ENCODE data around the gene SOX5.

Gene SOX5

GRCh38 chr12:23671881-23672280 lies 277.6 kb downstream of the SOX5 start:
- DNase-seq = peak; percentile 71

- DNase-seq = no peak
Observed at GRCh38 chr12:23670684-23671083, 278.8 kb downstream of the SOX5 start.

DNA sequence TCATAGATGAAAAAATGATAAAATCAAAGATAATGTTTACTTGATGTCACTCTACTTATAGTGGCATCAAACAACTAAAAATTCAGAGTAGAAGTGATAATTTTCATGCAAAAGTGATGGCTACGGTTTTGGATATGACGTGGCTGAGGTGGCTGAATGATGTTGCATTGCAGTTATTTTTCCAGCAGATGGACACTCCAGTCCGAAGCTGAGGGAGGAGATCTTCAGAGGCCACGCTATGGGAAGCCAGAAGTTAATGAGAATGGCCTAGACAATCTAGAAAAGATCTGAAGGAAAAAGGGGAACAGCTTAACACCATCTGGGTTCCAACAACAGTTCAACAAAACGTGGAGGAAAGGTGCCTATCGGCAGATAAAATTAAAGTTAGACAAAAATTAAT lies 279.8 kb downstream of the SOX5 start:
- no peak for DNase-seq

DNA sequence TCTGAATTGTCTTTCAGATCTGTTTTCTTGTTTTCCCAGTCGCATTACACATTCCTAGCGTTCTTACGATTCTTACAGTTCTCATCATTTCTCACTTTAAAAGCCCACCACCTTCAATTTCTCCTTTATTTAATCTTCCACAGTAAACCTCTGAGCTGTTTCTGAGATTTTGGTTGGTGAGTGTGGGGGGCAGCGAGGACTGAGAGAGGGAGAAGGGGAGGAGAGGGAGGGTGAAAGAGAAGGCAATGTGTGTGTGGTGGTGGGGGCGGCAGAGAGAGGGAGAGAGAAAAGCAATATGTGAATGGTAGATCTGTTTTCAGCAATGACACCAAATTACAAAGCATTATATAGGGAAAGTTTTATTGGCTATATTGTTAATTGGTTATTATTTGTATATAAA lies 282.6 kb downstream of the SOX5 start:
- no peak for DNase-seq

GRCh38 chr12:23662966-23663365 lies 286.5 kb downstream of the SOX5 start:
- DNase-seq = no peak

GRCh38 chr12:23659131-23659530 lies 290.3 kb downstream of the SOX5 start:
- DNase-seq = no peak

- DNase-seq = no peak
Observed at GRCh38 chr12:23657598-23657997, 291.9 kb downstream of the SOX5 start.

DNA sequence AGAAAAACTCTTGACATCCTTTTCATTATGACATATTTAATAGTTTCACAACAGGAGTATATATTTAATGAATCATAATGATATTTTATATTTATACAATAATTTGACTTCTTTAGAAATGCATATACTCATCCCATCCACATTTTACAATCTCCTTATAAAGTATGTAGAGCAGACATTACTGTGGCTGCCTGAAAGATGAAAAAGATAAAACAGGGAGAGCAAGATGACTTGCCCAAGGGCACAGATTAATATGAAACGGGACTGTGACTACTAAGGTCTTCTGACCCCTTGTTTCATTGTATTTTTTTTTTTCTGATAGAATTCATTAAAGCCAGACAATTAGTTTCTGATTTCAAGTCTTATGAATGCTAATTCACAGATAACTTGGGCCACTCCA lies 293.6 kb downstream of the SOX5 start:
- no peak for DNase-seq

GRCh38 chr12:23655112-23655511 lies 294.4 kb downstream of the SOX5 start:
- DNase-seq = no peak

GRCh38 chr12:23648546-23648945 lies 300.9 kb downstream of the SOX5 start:
- no peak for DNase-seq

DNA sequence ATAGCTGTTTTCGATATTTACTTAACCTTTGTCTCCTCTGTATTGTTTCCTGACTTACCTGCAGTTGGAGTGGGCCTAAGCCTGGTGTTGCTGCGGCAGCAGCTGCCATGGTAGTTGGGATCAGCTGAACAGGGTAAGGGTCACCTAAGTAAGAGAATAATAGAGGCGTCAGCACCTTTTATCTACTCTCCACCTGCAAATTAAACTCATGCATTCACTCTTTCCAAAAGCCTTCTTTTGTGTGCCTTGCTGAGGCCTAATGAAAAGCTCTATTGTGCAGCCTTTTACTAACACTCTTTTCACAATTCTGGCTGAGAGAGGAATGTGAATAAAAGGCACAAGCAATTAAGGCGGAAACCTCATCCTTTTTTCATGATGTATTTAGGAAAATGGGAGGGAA lies 308.7 kb downstream of the SOX5 start:
- no peak for DNase-seq

DNA sequence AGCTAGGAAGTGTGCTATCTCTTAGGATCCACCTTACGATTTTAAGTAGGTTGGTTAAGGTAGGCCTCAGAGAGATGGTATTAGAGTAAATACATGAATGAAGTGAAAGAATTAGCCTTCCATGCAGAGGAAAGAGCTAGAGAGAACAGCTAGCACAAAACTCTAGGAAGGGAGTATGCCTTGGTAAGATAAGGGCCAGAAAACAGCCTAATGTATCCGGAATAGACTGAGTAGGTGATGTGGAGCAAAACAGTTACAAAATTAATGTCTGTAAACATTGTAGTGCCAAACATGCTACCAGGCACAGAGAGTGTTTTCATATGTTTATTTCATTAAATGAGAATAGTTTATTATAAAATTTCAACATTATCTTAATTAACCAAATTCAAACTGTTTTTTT lies 315.1 kb downstream of the SOX5 start:
- DNase-seq = no peak

GRCh38 chr12:23631786-23632377 lies 317.6 kb downstream of the SOX5 start:
- no peak for DNase-seq

- DNase-seq = no peak
Observed at GRCh38 chr12:23630524-23630923, 318.9 kb downstream of the SOX5 start.

DNA sequence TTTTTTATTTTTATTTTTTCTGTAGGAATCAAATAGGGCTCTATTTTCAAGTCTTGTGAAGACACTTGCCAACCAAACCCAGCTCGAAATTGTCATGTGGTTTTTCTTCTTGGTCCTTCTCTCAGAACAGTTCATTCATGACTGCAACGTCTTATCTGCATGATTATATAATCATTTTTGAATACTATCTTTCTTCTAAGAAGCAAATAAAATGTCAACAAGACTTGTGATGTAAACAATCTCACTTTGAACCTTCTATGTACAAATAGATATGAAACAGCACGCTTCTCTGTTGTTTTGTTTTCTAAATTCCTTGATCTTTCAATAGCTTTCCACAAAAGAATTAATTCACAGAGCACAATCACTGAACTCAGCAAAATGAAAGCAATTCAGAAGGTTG lies 320.7 kb downstream of the SOX5 start:
- DNase-seq = no peak

- no peak for DNase-seq
Observed at GRCh38 chr12:23626791-23627190, 322.7 kb downstream of the SOX5 start.

- no peak for DNase-seq
Observed at GRCh38 chr12:23621900-23622299, 327.6 kb downstream of the SOX5 start.

DNA sequence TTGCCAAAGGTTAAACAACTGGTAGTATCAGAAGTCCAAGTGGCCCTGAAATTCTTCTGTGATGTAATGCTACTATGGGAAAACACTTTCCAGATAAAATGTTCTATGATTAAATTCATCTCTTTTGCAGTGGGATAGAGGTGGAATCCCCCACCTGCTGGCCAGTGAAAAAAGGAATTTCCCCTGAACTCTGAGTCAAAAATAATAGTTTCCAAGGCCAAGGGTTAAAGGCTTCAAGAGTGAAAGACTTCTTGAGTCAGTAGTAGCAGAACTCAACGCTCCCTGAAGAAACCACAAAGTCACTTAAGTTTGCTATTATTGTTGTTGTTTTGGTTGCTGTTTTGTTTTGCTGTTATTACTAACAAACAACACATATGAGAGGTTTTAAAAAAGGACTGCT lies 330.8 kb downstream of the SOX5 start:
- DNase-seq = no peak

- DNase-seq = peak; percentile 93
Observed at GRCh38 chr12:23617749-23618148, 331.7 kb downstream of the SOX5 start.

DNA sequence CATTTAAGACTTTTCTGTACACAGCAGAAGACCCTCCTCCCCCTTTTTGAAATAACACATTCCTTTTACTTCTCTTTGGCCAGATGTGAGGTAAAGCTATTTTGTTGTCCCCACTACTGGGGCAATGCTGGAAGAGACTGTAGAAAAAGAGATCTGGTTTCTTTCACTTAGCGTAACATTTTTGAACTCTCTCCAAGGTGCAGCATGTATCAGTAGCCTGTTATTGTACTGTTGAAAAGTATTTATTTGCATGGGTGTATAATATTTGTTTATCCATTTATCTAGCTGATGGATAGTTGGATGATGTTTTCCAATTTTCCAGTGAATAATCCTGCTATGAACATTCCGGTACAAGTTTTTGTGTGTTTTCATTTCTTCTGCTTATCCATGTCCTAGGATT lies 335.2 kb downstream of the SOX5 start:
- no peak for DNase-seq

- peak; percentile 36 for DNase-seq
Observed at GRCh38 chr12:23611320-23611719, 338.1 kb downstream of the SOX5 start.

DNA sequence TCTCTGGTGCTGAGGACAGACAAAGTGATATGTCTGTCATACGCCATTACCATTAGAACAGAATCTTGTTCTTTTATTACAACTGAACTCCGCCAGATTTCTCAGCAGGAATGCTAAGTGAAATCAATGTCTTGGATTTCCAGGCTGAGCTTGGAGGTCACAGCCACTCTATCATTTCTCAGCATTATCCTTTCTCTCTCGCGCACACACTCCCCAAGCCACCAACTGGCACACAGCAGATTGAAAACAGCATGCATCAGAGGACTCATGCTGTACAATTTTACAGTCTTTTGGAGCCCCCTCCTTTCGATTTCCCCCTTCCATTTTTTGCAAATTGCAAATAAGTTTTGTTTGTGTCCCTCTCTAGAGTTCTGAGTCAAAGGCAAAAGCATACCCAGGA lies 348.6 kb downstream of the SOX5 start:
- DNase-seq = no peak

- no peak for DNase-seq
Observed at GRCh38 chr12:23596568-23596967, 352.9 kb downstream of the SOX5 start.

- DNase-seq = no peak
Observed at GRCh38 chr12:23587833-23588559, 361.5 kb downstream of the SOX5 start.

- DNase-seq = no peak
Observed at GRCh38 chr12:23585782-23586163, 363.7 kb downstream of the SOX5 start.

Data from NCI-H2171 treated with DMSO at 0.1 percent for 48 hours (cell line).